ENCODE measurements around the gene CAP2.
"Not testable (repeated sequence)": the region's sequence is repeated elsewhere in the genome, so short reads cannot be mapped to it uniquely, and the experiment has no call there.

Gene CAP2

DNA sequence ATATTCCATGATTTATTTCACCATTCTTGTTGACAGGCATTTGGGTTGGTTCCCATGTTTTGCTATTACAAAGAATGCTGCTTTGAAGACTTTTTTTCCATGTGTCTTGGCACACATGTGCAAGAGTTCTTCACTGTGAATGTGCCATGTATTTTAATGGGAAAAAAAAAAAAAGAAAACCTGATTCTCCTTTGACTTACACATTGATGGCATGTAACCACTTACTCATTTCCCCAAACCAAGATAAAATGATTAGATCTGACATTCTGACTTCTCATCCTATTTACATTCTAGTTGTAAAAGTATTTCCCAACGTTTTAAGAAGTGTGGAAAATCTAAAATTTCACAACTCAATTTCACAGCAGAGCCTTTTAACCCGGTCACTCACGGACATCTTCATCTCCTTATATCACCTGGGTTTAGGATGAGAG lies 4.4 kb downstream of the CAP2 start:
- no peak for DNase-seq

DNA sequence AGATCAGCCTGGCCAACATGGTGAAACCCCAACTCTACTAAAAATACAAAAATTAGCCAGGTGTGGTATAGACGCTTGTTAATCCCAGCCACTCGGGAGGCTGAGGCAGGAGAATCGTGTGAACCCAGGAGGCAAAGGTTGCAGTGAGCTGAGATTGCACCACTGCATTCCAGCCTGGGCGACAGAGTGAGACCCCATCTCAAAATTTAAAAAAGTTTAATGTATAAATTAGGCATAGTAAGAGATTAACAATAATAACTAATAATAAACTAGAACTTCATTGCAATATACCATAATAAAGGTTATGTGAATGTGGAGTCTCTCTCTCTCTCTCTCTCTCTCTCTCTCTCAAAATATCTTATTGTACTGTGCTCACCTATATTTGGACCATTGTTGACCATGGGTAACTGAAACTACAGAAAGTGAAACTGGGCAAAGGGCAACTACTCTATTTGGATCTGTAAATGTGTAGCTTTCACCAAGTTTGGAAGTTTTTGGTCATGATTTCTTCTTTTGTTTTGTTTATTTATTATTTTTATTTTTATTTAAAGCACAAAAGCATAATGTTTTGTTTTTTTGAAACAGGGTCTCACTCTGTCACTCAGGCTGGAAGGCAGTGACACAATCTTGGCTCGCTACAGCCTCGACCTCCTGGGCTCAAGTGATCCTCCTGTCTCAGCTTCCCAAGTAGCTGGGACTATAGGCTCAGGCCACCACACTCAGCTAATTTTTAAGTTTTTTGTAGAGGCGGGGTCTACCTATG lies 12.0 kb downstream of the CAP2 start:
- DNase-seq, result not testable (repeated sequence)

DNA sequence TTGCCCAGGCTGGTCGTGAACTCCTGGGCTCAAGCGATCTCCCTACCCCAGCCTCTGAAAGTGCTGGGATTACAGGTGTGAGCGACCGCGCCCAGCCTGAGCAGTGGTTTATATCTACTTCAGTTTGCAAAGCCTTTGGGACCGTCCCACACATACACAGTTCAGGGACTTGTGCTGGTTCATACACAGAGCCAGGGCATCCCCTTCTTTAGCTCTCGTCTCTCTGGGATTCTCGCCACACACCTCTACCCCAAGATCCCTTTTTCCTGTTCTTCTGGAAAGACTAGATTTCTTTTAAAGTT lies 12.5 kb downstream of the CAP2 start:
- DNase-seq, result no peak

DNA sequence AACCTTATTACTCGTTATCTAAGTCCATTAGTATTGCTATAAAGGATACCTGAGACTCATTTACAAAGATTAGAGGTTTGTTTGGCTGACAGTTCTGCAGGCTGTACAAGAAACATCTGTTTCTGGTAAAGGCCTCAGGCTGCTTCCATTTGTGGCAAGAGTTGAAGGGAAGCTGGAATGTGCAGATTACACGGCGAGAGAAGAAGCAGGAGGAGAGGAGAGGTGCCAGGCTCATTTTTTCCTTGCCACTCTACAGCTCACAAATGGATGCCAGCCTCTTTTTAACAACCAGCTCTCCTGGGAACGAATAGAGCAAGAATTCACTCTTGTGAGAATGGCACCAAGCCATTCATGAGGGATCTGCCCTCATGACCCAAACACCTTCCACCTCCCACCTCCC lies 14.7 kb downstream of the CAP2 start:
- DNase-seq, result no peak

DNA sequence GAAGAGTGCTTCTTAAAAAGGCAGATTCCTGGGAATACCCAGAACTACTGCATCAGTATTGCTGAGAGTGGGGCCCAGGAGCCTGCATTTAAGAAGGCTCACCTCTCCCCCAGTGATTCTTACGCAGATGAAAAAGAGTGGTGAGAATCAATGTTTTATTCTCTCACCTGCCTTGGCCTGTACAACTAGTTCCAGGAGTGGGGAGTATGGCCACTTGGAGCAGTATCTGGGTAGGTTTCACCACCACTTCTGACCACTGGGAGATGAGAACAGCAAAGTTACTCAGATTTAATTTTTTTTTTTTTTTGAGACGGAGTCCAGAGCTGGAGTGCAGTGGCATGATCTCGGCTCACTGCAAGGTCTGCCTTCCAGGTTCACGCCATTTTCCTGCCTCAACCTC lies 16.9 kb downstream of the CAP2 start:
- DNase-seq, result no peak

DNA sequence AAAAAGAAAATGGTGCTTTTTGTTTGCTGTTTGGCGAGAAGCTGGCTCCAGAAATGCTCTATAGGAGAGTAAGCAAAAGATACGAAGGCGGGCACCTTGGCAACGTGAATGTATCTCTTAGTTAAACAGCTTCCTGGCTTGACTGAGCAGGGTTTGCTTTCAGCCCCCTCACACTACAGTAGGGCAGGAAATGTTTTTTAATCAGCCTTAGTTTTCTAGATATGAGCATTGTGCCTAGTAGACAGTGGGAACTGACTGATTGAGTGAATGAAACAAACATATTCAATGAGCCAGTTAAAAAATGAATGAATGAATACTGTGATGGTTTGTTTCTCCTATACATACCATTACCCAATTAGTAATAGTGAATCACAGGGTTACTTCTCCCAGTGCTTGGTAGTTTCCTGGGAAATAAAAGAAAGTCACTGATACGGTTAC lies 19.9 kb downstream of the CAP2 start:
- no peak for DNase-seq

DNA sequence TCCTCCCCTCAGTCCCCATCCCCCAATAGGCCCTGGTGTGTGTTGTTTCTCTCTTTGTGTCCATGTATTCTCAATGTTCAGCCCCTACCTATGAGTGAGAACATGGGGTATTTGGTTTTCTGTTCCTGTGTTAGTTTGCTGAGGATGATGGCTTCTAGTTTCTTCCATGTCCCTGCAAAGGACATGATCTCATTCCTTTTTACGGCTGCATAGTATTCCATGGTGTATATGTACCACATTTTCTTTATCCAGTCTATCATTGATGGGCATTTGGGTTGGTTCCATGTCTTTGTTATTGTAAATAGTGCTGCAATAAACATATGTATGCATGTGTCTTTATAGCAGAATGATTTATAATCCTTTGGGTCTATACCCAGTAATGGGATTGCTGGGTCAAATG lies 21.0 kb downstream of the CAP2 start:
- DNase-seq, result not testable (repeated sequence)

DNA sequence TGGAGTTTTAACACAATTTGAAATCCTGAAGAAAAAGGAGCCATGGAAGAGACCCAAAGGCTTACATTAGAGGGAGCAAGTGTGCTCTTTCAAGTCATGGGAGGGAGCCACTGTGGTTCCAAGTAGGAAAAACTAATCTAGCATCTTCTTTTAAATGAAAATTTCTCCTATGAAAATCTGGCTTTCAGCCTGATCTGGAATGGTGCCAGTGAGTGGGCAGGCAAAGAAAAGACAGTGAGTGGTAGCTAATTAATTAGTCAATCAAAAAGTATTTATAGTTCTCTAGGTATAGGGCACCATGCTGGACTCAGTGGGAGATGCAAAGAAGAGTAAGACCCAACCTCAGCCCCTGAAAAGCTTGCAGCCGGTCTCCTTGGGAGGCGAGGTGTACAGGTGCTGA lies 21.9 kb downstream of the CAP2 start:
- DNase-seq, result no peak

DNA sequence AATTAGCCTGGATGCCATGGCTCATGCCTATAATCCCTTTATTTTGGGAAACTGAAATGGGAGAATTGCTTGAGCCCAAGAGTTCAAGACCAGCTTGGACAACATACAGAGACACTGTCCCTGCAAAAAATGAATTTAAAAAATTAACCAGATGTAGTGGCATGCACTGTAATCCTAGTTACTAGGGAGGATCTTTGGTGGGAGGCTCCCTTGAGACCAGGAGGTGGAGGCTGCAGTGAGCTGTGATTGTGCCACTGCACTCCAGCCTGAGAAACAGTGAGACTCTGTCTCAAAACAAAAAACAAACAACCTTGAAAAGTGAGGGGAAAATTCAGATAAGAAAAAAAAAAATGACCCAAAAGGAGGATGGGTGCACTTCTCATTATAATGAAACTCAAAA lies 23.4 kb downstream of the CAP2 start:
- no peak for DNase-seq

DNA sequence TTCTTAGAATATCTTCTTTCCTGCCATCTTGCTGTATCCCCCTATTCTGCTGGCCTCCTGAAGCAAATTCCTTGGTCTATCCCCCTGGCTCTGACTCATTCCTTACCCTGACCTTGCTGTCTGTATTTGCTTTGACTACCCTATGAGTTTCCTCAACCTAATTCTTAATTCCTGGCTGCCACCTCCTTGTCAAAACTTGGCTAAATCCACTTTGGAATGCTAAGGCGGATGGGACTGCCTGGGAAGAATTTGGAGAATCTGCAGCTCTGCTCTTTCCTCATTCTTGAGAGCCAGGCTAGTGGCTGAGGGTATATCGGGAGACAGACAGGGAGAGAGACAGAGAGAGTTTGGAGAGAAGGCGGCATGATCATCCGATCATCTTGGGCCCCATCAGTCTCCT lies 24.4 kb downstream of the CAP2 start:
- DNase-seq, result no peak

DNA sequence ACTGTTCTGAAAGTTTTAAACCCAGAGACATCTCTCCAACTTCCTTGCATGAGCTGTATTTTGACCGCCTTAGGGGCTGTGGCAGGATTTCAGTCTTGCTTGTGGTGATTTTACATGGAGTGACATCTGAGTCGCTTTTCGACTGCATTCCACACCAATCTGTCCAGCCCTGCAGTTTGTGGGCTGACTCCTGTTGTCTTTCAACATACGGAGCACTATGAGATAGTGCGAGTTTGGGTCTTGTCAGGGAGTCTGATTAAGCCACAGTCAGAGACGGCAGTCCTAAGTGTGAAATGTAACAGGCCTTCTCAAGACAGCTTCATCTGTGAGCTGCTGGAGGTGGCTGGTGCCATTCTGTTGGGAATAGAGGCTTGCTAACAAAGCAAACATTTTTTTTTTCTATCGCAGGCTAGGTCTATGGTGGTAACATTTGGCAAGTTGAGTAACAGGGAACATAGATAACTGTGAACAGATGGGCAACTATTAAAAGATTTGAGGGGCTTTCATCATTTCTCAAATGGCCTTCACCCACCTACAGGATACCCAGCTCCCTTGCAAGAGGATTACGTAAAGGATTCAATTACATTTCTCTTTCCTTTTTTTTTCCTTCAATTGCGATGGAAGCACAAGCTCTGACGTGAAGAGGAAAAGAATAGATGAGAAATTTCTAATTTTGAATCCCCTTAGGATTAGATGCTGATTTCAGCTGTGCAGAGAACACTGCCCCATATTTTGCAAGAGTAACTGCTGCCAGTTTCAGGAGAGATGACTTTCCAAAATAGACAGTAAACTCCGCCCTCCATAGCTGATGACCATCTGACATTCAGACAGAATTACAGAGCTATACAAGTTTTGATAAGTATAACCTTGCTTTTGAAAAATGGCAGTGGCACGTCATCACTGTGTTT lies 25.1 kb downstream of the CAP2 start:
- DNase-seq, result no peak

DNA sequence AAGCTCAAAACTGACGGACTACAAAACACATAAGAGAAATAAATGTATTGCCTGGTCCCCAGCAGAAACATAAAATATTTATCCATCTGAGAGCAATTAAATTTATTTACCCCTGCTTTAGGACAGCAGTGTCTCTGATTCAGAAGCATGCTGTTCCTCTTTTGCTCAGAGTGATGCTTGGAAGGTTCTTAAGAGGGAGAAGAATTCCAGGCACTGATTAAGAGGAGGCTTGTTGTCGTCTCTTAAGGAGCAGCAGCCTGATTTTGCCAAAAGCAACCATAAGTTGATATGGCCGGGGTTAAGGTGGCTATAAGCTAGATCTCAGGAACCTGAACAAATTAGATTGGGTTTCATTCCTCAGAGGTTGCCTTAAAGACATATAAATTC lies 25.8 kb downstream of the CAP2 start:
- no peak for DNase-seq

DNA sequence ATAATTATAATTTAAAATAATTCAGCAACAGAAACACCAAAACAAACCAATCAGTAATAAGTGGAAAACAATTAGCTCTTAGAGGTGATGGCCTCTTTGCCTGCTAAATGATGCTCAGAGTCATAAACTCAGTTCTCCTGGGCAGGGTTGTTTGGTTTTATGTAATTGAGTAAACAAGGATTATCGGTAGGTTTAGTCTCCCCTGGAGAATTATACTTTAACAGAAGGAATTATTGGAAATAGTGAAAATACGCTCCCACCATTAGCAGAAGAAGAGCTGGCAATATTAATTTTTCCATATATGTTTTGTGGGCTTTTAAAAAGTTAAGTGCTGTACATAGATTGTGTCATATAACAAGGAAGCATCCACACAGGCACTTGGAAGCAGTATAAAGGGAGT lies 27.0 kb downstream of the CAP2 start:
- no peak for DNase-seq

DNA sequence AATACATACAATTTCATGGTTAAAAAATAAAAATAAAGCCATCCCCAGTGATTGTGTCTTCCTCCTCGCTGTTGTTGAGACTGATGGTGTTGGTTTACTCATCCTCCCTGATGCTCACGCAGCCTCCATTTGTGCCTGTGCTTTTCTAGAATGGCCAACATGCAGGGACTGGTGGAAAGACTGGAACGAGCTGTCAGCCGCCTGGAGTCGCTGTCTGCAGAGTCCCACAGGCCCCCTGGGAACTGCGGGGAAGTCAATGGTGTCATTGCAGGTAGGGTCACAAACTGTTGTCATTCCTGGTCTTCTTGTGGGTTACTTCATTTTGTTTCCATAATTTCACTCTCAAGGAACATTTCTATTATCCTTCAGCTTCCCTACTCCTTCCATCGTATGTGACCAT lies 28.0 kb downstream of the CAP2 start:
- no peak for DNase-seq

DNA sequence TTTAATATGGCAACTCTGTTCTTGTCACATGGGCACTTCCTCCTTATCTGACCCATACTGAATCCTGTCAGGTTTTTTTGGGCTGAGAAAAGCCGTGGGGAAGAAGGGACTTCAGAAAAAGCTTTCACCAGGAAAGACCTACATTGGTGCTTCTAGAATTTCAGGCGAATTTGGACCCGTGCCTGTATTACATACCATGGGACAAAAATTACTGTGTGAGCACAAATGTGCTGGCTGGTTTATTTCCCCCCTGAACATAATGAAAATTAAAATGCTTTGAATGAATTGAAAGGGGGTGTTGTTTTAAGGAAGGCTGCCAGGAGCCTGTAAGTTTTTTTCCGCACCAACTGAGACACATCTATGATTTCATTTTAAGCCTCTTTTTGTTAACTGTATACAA lies 29.6 kb downstream of the CAP2 start:
- DNase-seq, result peak; percentile 54

DNA sequence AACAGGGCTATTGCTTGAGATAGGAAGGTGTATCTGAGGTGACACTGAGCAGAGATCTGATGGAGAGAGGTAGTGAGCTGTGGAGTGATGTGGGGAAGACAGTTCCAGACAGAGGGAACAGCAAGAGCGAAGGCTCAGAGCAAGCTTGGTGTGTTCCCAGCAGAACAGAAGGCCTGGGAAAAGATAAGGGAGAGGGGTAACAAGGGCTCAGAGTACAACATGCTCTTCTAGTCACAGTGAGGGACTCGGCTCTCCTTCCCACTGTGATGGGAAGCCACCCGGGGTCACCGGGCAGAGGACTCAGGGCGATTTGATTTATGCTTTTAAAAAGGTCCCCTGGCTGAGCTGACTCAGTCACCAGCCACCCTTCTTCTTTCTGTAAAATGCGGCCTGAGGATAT lies 33.7 kb downstream of the CAP2 start:
- DNase-seq, result no peak

DNA sequence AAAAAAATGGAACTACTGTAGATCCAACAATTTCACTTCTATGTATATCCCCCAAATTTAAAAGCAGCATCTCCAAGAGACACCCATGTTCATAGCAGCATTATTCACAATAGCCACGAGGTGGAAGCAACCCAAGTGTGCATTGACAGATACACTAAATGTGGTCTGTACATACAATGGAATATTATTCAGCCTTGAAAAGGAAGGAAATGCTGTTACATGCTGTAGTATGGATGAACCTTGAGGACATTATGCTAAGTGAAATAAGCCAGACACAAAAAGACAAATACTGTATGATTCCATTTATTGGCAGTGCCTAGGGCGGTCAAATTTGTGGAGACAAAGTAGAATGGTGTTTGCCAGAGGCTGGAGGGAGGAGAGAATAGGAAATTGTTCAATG lies 34.2 kb downstream of the CAP2 start:
- DNase-seq, result no peak

DNA sequence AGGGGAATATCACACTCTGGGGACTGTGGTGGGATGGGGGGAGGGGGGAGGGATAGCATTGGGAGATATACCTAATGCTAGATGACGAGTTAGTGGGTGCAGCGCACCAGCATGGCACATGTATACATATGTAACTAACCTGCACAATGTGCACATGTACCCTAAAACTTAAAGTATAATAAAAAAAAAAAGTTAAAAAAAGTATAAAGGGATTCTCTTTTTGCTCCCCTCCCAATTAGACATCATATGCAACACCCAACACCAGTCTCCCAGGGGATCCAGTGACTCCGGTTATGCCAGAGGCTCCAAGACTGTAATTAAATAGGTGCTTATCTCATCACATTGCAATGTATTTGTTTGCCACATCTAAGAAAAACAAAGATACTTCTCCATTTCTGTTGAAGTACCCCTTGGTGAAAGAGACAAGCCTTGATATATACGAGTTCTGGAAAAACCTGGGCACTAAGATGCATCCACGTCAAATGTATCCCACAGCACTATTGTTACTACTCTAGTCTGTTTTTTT lies 35.3 kb downstream of the CAP2 start:
- DNase-seq, result not testable (repeated sequence)

DNA sequence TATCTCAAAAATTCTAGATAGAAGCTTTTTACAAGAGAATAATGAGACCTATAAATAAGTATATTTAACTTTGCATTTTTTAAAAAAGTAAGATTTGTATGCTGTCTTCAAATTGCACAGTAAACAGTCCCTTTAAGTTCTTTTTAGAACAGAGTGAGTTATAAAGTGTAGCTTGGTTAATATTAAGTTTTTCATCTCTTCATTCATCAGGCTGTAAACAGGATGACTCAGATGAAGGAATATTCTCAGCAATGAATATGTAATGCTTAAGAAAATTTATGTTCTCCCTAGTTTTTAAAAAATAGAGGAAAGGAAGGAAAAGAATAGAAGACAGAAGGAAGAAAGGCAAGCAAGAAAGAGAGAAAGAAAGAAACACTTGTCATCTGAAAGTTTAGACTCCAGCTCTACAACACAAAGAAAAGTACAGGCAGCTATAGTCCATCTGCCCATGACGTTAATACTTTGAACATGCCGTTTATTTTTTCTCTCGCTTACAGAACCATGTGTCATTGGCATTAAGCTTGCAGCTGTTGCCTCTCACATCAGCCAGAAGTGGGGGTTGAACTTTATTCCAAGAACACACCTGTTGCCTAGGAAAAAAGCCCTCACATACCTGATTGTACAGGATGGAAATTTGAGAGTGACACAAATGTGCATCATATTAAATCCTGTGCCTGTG lies 36.1 kb downstream of the CAP2 start:
- DNase-seq, result peak; percentile 40

DNA sequence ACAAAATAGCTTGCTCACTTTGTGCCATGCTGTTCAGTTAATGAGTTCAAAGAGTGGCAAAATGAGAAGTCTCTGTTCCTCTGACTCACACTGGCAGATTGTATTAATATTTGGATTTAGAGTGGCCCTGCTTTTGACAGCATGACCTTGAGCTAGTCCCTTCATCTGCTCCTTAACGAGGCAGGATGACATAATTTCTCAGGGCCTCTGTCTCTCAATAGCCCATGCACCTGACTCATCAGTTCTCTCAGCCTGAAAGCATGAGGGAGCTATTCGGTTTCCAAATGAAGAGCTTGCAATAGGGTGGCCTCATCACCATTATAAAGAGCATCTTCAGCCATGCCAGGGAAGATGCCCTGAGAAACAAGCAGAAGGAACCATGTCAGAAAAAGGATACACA lies 38.2 kb downstream of the CAP2 start:
- DNase-seq, result no peak

DNA sequence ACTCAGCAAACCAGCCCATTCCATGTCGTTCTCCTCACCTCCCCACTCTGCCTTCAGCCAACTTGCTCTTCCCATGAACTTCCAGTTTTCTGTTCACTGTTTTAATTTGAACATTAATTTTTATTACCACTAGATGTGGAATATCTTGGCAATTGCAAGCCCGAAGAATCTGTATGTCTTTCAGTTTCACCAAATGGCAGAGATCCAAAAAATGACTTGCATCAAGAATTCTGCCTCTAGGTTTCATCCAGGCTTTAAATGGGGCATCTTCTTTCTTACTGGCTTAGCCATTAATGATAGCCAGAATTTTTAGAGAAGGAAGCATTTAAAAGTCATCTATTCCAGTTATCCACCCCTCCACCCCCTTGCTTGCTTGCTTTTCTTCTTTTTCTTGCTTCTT lies 39.0 kb downstream of the CAP2 start:
- no peak for DNase-seq

DNA sequence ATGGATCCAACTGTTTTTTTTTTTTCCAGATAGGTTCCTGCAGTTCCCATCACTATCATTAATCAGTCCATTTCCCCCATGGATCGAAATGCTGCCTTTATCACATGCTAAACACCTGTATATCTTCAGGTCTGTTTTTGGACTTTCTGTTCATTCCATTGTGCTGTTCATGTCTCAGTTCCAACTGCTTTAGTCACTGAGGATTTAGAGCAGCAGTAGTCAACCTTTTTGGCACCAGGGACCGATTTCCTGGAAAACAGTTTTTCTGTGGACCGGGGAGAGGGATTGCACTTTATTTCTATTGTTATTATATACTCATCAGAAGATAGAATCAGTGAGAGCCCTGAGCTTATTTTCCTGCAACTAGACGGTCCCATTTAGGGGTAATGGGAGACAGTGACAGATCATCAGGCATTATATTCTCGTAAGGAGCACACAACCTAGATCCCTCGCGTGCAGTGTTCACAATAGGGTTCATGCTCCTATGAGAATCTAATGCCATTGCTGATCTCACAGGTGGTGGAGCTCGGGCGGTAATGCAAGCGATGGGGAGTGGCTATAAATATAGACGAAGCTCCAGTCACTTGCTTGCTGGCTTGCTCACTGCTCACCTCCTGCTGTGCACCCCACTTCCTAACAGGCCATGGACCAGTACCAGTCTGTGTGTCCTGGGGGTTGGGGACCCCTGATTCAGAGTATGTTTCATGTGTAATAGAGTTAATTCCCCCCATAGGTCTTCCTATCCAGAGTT lies 46.0 kb downstream of the CAP2 start:
- no peak for DNase-seq

DNA sequence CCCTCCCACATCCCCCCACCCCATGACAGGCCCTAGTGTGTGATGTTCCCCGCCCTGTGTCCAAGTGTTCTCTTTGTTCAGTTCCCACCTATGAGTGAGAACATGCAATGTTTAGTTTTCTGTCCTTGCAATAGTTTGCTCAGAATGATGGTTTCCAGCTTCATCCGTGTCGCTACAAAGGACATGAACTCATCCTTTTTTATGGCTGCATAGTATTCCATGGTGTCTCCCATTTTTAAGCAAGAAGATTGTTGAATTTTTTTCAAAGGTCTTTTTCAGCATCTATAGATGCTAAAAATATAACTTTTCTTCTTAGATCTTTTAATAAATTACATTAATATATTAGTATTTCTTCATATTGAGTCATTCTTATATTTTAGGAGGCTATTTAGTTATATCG lies 47.4 kb downstream of the CAP2 start:
- DNase-seq, result not testable (repeated sequence)

Data from left hindlimb (tissue), 1 donor.